GM10266 (cell line): ENCODE measurements around the gene SYAP1.
"Not testable (repeated sequence)": the region's sequence is repeated elsewhere in the genome, so short reads cannot be mapped to it uniquely, and the experiment has no call there.

Experiments
- DNase-seq: peaks from one replicate; pipeline ENCODE4 v3.0.0; 2012; ENCODE audit errors: extremely low spot score
- TF ChIP-seq, protein P1 (sequence below): IDR thresholded peaks from 2 replicates; pipeline ENCODE4 v1.5.1; 2012; ENCODE audit warnings: mild to moderate bottlenecking, low read depth; ENCODE audit not compliant: control insufficient read depth, insufficient read depth; ENCODE audit errors: missing control alignments

The SYAP1 gene

GRCh38 chrX:16745659-16746058 lies 26.2 kb downstream of the SYAP1 start:
- TF ChIP-seq, protein P1, sequence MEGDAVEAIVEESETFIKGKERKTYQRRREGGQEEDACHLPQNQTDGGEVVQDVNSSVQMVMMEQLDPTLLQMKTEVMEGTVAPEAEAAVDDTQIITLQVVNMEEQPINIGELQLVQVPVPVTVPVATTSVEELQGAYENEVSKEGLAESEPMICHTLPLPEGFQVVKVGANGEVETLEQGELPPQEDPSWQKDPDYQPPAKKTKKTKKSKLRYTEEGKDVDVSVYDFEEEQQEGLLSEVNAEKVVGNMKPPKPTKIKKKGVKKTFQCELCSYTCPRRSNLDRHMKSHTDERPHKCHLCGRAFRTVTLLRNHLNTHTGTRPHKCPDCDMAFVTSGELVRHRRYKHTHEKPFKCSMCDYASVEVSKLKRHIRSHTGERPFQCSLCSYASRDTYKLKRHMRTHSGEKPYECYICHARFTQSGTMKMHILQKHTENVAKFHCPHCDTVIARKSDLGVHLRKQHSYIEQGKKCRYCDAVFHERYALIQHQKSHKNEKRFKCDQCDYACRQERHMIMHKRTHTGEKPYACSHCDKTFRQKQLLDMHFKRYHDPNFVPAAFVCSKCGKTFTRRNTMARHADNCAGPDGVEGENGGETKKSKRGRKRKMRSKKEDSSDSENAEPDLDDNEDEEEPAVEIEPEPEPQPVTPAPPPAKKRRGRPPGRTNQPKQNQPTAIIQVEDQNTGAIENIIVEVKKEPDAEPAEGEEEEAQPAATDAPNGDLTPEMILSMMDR = no peak
- no peak for DNase-seq

DNA sequence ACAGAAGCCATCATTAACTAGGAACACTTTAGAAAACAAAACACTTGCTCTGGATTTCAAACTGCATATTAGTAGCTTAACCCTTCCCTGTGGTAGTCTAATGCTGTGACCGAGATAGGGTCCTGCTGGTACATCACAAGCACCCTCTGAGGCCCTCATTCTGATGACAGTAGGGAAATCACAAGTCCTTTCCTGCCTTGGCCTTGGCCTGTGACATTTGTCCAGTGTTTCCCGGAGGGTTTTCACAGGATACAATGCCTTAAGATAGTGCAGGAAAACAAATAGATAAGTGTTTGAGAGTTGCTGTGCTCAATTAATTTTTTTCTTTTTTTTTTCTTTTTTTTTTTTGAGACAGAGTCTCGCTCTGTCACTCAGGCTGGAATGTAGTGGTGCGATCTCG lies 29.0 kb downstream of the SYAP1 start:
- TF ChIP-seq, protein P1 = no peak
- no peak for DNase-seq

- no peak for DNase-seq
- TF ChIP-seq, protein P1 = no peak
Measured at GRCh38 chrX:16750136-16750535, 30.7 kb downstream of the SYAP1 start.

- DNase-seq = no peak
Measured at GRCh38 chrX:16754019-16754418, 34.6 kb downstream of the SYAP1 start.

DNA sequence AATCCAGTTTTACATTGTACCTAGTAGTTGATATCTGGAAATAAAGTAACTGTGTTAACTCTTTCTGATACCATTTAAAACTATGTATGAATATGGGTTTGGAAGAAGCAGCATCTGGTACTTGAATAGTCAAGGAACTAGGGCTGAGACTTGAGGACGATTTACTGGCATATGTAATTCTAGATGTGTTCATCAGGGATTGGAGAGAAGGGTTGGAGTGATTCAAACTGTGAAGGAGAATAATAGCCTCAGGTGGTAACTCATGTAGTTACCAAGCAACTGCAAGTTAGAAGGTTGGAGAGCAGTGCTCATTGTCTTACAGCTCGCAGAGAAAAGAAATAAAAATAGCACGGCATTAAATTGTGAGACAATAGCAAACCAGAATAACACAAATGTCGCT lies 37.3 kb downstream of the SYAP1 start:
- DNase-seq = no peak
- TF ChIP-seq, protein P1 = no peak

More at GRCh38 chrX:16754019-16754418, 34.6 kb downstream of the SYAP1 start:
- TF ChIP-seq, protein P1 = no peak

GRCh38 chrX:16761500-16761899 lies 42.1 kb downstream of the SYAP1 start:
- not testable (repeated sequence) for DNase-seq

GRCh38 chrX:16762579-16762978 lies 43.2 kb downstream of the SYAP1 start:
- TF ChIP-seq, protein P1 = no peak
- DNase-seq = no peak

DNA sequence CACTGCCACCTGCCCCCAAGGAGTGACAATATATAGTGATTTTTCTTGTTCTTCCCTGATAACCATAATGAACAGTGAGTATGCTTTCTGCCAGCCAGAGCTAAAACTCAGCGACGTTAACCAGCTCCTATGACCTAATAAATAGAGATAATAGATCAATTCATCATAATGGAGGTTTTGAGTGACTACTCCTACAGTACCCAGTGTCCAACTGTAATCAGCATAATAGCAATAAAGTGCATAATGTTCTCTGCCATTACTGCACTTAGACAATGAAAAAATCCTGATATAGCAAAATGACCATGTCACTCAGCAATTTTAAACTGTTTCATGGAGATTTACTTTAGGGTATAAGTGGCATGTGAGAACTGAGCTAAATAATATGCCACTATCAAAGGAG lies 46.2 kb downstream of the SYAP1 start:
- DNase-seq = no peak
- TF ChIP-seq, protein P1 = no peak
